ENCODE results near the gene SZT2.
"Not testable (repeated sequence)": the region's sequence is repeated elsewhere in the genome, so short reads cannot be mapped to it uniquely, and the experiment has no call there.

SZT2 gene

DNA sequence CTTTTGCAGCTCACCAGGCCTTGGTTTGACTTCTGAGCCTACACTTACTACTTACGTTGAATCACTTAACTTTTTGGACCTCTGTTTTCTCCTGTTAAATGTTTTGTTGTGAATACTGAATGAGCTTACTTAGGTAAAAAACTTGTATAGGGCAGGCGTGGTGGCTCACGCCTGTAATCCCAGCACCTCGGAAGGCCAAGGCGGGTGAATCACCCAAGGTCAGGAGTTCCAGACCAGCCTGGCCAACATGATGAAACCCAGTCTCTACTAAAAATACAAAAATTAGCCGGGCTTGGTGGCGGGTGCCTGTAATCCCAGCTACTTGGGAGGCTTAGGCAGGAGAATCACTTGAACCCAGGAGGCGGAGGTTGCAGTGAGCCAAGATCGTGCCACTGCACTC lies 10.7 kb downstream of the SZT2 start:
- not testable (repeated sequence) for H2BK5ac ChIP-seq (ENCODE audit: low read depth, low read length, poor library complexity); H2BK12ac ChIP-seq (ENCODE audit: low read length); H3K14ac ChIP-seq (ENCODE audit: low read length); H2AK5ac ChIP-seq (ENCODE audit: low read length); H2AFZ ChIP-seq (ENCODE audit: insufficient read depth, low read length, poor library complexity); H3K4me2 ChIP-seq (ENCODE audit: low read length); DNase-seq; H4K91ac ChIP-seq (ENCODE audit: low read depth, low read length); H3K27ac ChIP-seq (ENCODE audit: low read depth, low read length); H3K4ac ChIP-seq (ENCODE audit: low read depth, low read length); H3K79me1 ChIP-seq (ENCODE audit: low read length); H3K27me3 ChIP-seq (ENCODE audit: insufficient read depth, low read length); H3K9ac ChIP-seq (ENCODE audit: low read length); H3K79me2 ChIP-seq (ENCODE audit: control insufficient read depth, insufficient read depth, low read length, poor library complexity); H3K9me3 ChIP-seq (ENCODE audit: insufficient read depth, low read depth, low read length); H3K4me3 ChIP-seq (ENCODE audit: low read depth, low read length); H4K12ac ChIP-seq (ENCODE audit: low read depth, low read length); H3K4me1 ChIP-seq (ENCODE audit: control insufficient read depth in 1 of 2, insufficient read depth in 2 of 2, low read length in 2 of 2); H2BK120ac ChIP-seq (ENCODE audit: insufficient read depth, low read length, poor library complexity); H3K23ac ChIP-seq (ENCODE audit: low read length); H3K18ac ChIP-seq (ENCODE audit: low read length); H4K8ac ChIP-seq (ENCODE audit: low read depth, low read length)
- peaks cover 14 to 21% of the 10 kb centered on the region in 2 experiments for H3K36me3 ChIP-seq (ENCODE audit: control insufficient read depth in 1 of 2, insufficient read depth in 2 of 2, low read length in 2 of 2)
- no CpG with 5 or more reads among the region's 9 CpGs for WGBS (ENCODE audit: extremely low coverage, insufficient coverage, insufficient read length)

DNA sequence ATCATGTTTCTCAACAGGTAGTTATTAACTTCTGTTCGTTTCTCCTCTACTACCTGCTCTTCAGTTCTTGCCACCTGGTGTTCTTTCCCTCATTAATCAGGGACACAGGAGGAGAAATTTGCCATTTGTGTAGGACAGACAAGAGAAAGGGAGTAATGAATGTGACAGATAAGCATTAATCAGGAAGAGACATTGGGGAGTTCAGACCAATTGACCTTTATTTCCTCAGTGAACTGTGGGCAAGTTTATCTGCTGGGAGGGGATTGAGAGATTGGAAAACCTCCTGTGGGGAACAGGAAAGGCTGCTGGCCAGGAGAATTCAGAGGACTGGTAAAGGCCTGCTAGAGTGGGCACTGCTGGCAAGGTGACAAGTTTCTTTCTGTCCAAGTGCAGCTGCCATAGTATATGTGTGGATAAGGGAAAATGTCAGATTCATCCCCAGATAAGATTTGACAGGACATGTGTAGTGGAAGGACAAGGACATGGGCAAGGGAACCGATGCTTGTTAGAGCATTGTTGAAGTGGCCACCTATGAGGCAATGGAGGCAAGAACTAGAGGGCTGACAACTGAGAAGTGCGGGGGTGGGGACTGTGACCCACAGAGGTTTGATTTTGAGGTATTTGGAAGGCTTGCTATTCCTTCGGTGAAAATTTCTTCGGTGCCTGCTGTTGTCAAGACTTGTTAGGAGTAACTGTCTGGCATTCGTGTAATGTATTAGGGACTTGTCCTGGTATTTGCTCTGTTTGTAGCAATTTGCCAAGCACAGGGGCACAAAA lies 12.6 kb downstream of the SZT2 start:
- no peak overlapping the region for H3K27ac ChIP-seq (ENCODE audit: low read depth, low read length)
- H3K4ac ChIP-seq (ENCODE audit: low read depth, low read length), result no peak overlapping the region
- H3K4me1 ChIP-seq (ENCODE audit: control insufficient read depth in 1 of 2, insufficient read depth in 2 of 2, low read length in 2 of 2), result no peaks in the 10 kb centered on the region
- no peaks in the 10 kb centered on the region for H3K79me2 ChIP-seq (ENCODE audit: control insufficient read depth, insufficient read depth, low read length, poor library complexity)
- no peak overlapping the region for H3K4me2 ChIP-seq (ENCODE audit: low read length)
- peaks cover 20 to 31% of the 10 kb centered on the region in 2 experiments for H3K36me3 ChIP-seq (ENCODE audit: control insufficient read depth in 1 of 2, insufficient read depth in 2 of 2, low read length in 2 of 2)
- H3K18ac ChIP-seq (ENCODE audit: low read length), result no peak overlapping the region
- no peaks in the 10 kb centered on the region for H3K79me1 ChIP-seq (ENCODE audit: low read length)
- no peak overlapping the region for H2AK5ac ChIP-seq (ENCODE audit: low read length)
- no peak for DNase-seq
- WGBS (ENCODE audit: extremely low coverage, insufficient coverage, insufficient read length), result no CpG with 5 or more reads among the region's 6 CpGs
- H2BK12ac ChIP-seq (ENCODE audit: low read length), result no peak overlapping the region
- H3K14ac ChIP-seq (ENCODE audit: low read length), result no peak overlapping the region
- H4K91ac ChIP-seq (ENCODE audit: low read depth, low read length), result no peak overlapping the region
- no peak overlapping the region for H4K12ac ChIP-seq (ENCODE audit: low read depth, low read length)
- H2AFZ ChIP-seq (ENCODE audit: insufficient read depth, low read length, poor library complexity), result no peak overlapping the region
- H3K9ac ChIP-seq (ENCODE audit: low read length), result no peak overlapping the region
- H3K23ac ChIP-seq (ENCODE audit: low read length), result peak overlapping the region; percentile 47
- H2BK5ac ChIP-seq (ENCODE audit: low read depth, low read length, poor library complexity), result no peak overlapping the region
- H2BK120ac ChIP-seq (ENCODE audit: insufficient read depth, low read length, poor library complexity), result no peak overlapping the region
- no peaks in the 10 kb centered on the region for H3K27me3 ChIP-seq (ENCODE audit: insufficient read depth, low read length)
- no peak overlapping the region for H3K4me3 ChIP-seq (ENCODE audit: low read depth, low read length)
- no peaks in the 10 kb centered on the region for H3K9me3 ChIP-seq (ENCODE audit: insufficient read depth, low read depth, low read length)
- no peak overlapping the region for H4K8ac ChIP-seq (ENCODE audit: low read depth, low read length)

DNA sequence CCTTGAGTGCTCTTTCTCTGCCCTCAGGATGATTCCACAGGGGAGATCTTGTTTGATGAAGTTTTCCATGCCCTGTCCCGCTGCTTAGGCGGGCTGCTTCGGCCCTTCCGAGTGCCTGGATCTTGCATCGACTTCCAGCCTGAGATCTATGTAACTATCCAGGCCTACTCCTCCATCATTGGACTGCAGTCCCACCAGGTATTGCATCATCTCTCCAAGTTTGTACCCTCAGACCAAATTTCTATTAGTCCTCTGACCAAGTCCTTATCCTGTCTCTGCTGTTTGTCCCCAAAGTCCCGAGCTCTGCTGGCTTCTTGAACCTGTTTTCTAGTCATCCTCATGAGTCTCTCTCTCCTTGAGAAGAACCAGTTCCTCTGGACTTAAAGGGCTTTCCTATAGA lies 14.7 kb downstream of the SZT2 start:
- no peak overlapping the region for H3K18ac ChIP-seq (ENCODE audit: low read length)
- H3K4ac ChIP-seq (ENCODE audit: low read depth, low read length), result no peak overlapping the region
- no peak overlapping the region for H2AK5ac ChIP-seq (ENCODE audit: low read length)
- H3K79me2 ChIP-seq (ENCODE audit: control insufficient read depth, insufficient read depth, low read length, poor library complexity), result no peaks in the 10 kb centered on the region
- no peak overlapping the region for H2BK5ac ChIP-seq (ENCODE audit: low read depth, low read length, poor library complexity)
- H3K4me1 ChIP-seq (ENCODE audit: control insufficient read depth in 1 of 2, insufficient read depth in 2 of 2, low read length in 2 of 2), result no peaks in the 10 kb centered on the region
- no peaks in the 10 kb centered on the region for H3K9me3 ChIP-seq (ENCODE audit: insufficient read depth, low read depth, low read length)
- no peak overlapping the region for H3K9ac ChIP-seq (ENCODE audit: low read length)
- WGBS (ENCODE audit: extremely low coverage, insufficient coverage, insufficient read length), result no CpG with 5 or more reads among the region's 6 CpGs
- H4K91ac ChIP-seq (ENCODE audit: low read depth, low read length), result no peak overlapping the region
- H3K4me3 ChIP-seq (ENCODE audit: low read depth, low read length), result no peak overlapping the region
- no peaks in the 10 kb centered on the region for H3K79me1 ChIP-seq (ENCODE audit: low read length)
- no peak overlapping the region for H3K4me2 ChIP-seq (ENCODE audit: low read length)
- no peak overlapping the region for H3K23ac ChIP-seq (ENCODE audit: low read length)
- no peak overlapping the region for H4K8ac ChIP-seq (ENCODE audit: low read depth, low read length)
- H2BK120ac ChIP-seq (ENCODE audit: insufficient read depth, low read length, poor library complexity), result no peak overlapping the region
- no peaks in the 10 kb centered on the region for H3K27me3 ChIP-seq (ENCODE audit: insufficient read depth, low read length)
- H3K14ac ChIP-seq (ENCODE audit: low read length), result no peak overlapping the region
- no peak for DNase-seq
- no peak overlapping the region for H4K12ac ChIP-seq (ENCODE audit: low read depth, low read length)
- H3K36me3 ChIP-seq (ENCODE audit: control insufficient read depth in 1 of 2, insufficient read depth in 2 of 2, low read length in 2 of 2), result peaks cover 22 to 35% of the 10 kb centered on the region in 2 experiments
- H2BK12ac ChIP-seq (ENCODE audit: low read length), result no peak overlapping the region
- H2AFZ ChIP-seq (ENCODE audit: insufficient read depth, low read length, poor library complexity), result no peak overlapping the region
- H3K27ac ChIP-seq (ENCODE audit: low read depth, low read length), result no peak overlapping the region

DNA sequence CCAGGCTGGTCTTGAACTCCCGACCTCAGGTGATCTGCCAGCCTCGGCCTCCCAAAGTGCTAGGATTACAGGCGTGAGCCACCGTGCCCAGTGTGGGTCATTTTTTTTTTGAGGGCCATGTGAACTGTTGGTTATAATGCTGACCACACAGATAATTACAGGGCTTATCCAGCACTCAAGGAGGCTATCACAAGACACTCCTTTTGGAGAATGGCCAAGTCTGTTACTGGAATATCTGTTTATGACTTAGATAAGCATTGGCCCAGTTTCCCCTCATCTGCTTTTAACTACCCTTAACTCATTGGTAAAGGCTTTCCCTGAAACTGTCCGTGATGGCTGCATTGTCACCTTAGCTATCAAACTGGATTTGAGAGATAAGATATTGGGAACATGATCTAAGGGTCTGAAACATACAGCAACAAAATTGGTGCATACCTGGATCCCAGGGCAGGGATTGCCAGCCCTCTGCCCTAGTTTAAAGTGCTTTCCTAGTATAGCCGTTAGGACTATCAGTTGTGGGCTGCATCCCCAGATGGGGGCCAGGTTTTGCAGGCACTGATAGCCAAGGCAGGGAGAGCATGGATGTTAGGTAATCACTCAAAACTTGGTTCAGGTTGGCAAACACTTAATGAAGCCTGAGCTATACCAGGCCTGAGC lies 15.6 kb downstream of the SZT2 start:
- Histone ChIP-seq H3K27ac (ENCODE audit: low read depth, low read length) (no peak overlapping the region), H4K12ac (ENCODE audit: low read depth, low read length) (no peak overlapping the region), H2BK5ac (ENCODE audit: low read depth, low read length, poor library complexity) (no peak overlapping the region), H3K23ac (ENCODE audit: low read length) (no peak overlapping the region), H3K14ac (ENCODE audit: low read length) (no peak overlapping the region), H3K79me2 (ENCODE audit: control insufficient read depth, insufficient read depth, low read length, poor library complexity) (no peaks in the 10 kb centered on the region), H3K4me2 (ENCODE audit: low read length) (no peak overlapping the region), H3K18ac (ENCODE audit: low read length) (no peak overlapping the region), H4K91ac (ENCODE audit: low read depth, low read length) (no peak overlapping the region), H2BK120ac (ENCODE audit: insufficient read depth, low read length, poor library complexity) (no peak overlapping the region), H3K79me1 (ENCODE audit: low read length) (no peaks in the 10 kb centered on the region), H3K36me3 (ENCODE audit: control insufficient read depth in 1 of 2, insufficient read depth in 2 of 2, low read length in 2 of 2) (peaks cover 22 to 35% of the 10 kb centered on the region in 2 experiments), H3K4ac (ENCODE audit: low read depth, low read length) (no peak overlapping the region), H3K4me3 (ENCODE audit: low read depth, low read length) (no peak overlapping the region), H3K9me3 (ENCODE audit: insufficient read depth, low read depth, low read length) (no peaks in the 10 kb centered on the region), H3K9ac (ENCODE audit: low read length) (no peak overlapping the region), H3K27me3 (ENCODE audit: insufficient read depth, low read length) (no peaks in the 10 kb centered on the region), H3K4me1 (ENCODE audit: control insufficient read depth in 1 of 2, insufficient read depth in 2 of 2, low read length in 2 of 2) (no peaks in the 10 kb centered on the region), H4K8ac (ENCODE audit: low read depth, low read length) (no peak overlapping the region), H2AFZ (ENCODE audit: insufficient read depth, low read length, poor library complexity) (no peak overlapping the region), H2BK12ac (ENCODE audit: low read length) (no peak overlapping the region), H2AK5ac (ENCODE audit: low read length) (no peak overlapping the region)
- no CpG with 5 or more reads among the region's 6 CpGs for WGBS (ENCODE audit: extremely low coverage, insufficient coverage, insufficient read length)
- DNase-seq, result no peak

All from trophoblast cell (in vitro differentiated cells and primary cell).